ACC112 (cell line): ENCODE data around the gene RRAS2.
"Not testable (repeated sequence)": the region's sequence is repeated elsewhere in the genome, so short reads cannot be mapped to it uniquely, and the experiment has no call there.

Experiments
- H2AFZ ChIP-seq: fragments of 200-600 bp; sonication (generic); one replicate; pipeline ENCODE4 v1.6.0; 2017; ENCODE audit warnings: antibody characterized with exemption, low read length; ENCODE audit not compliant: unreplicated experiment
- H3K27ac ChIP-seq: fragments of 200-600 bp; sonication (generic); 2 replicates; pipeline ENCODE4 v1.5.1; 2014; ENCODE audit warnings: low read depth, mild to moderate bottlenecking, antibody characterized with exemption, low read length, moderate library complexity
- H3K27me3 ChIP-seq: fragments of 200-600 bp; sonication (generic); 2 replicates; pipeline ENCODE4 v1.6.1; 2014; ENCODE audit warnings: mild to moderate bottlenecking, antibody characterized with exemption, low read length, moderate library complexity, mixed read lengths; ENCODE audit not compliant: insufficient read depth
- H3K36me3 ChIP-seq: fragments of 200-600 bp; sonication (generic); 2 replicates; pipeline ENCODE4 v1.6.1; 2016; ENCODE audit warnings: mild to moderate bottlenecking, antibody characterized with exemption, low read length, moderate library complexity, mixed read lengths; ENCODE audit not compliant: insufficient read depth
- H3K4me1 ChIP-seq: fragments of 200-600 bp; sonication (generic); one replicate; pipeline ENCODE4 v1.6.1; 2016; ENCODE audit warnings: low read length, mixed read lengths; ENCODE audit not compliant: insufficient read depth, unreplicated experiment, control insufficient read depth
- H3K4me3 ChIP-seq: fragments of 200-600 bp; sonication (generic); 2 replicates; pipeline ENCODE4 v1.5.1; 2014; ENCODE audit warnings: mild to moderate bottlenecking, low read depth, low read length
- H3K79me2 ChIP-seq: fragments of 200-600 bp; sonication (generic); one replicate; pipeline ENCODE4 v1.6.0; 2016; ENCODE audit warnings: low read length; ENCODE audit not compliant: control insufficient read depth, unreplicated experiment, insufficient read depth

Gene RRAS2

GRCh38 chr11:14308114-14308896 is 50.7 kb downstream of the RRAS2 start:
- Histone ChIP-seq H3K79me2 (peaks cover 97% of the 10 kb centered on the region), H3K4me3 (no peak overlapping the region), H2AFZ (no peak overlapping the region), H3K27ac (no peak overlapping the region), H3K27me3 (no peaks in the 10 kb centered on the region), H3K36me3 (no peaks in the 10 kb centered on the region), H3K4me1 (peaks cover 47% of the 10 kb centered on the region)

GRCh38 chr11:14306481-14306880 is 52.5 kb downstream of the RRAS2 start:
- H2AFZ ChIP-seq = no peak overlapping the region
- H3K79me2 ChIP-seq = peaks cover 96% of the 10 kb centered on the region
- H3K27me3 ChIP-seq = no peaks in the 10 kb centered on the region
- H3K36me3 ChIP-seq = no peaks in the 10 kb centered on the region
- no peak overlapping the region for H3K4me3 ChIP-seq
- H3K27ac ChIP-seq = no peak overlapping the region
- H3K4me1 ChIP-seq = peaks cover 36% of the 10 kb centered on the region

- no peaks in the 10 kb centered on the region for H3K27me3 ChIP-seq
- H3K79me2 ChIP-seq = peaks cover 96% of the 10 kb centered on the region
- peaks cover 36% of the 10 kb centered on the region for H3K4me1 ChIP-seq
- no peaks in the 10 kb centered on the region for H3K36me3 ChIP-seq
- no peak overlapping the region for H3K4me3 ChIP-seq
- H2AFZ ChIP-seq = no peak overlapping the region
- H3K27ac ChIP-seq = no peak overlapping the region
Measured at GRCh38 chr11:14305649-14306048, 53.3 kb downstream of the RRAS2 start.

GRCh38 chr11:14304601-14305000 is 54.4 kb downstream of the RRAS2 start:
- no peaks in the 10 kb centered on the region for H3K27me3 ChIP-seq
- no peak overlapping the region for H3K4me3 ChIP-seq
- no peaks in the 10 kb centered on the region for H3K36me3 ChIP-seq
- no peak overlapping the region for H3K27ac ChIP-seq
- H2AFZ ChIP-seq = no peak overlapping the region
- H3K4me1 ChIP-seq = peaks cover 36% of the 10 kb centered on the region
- H3K79me2 ChIP-seq = peaks cover 96% of the 10 kb centered on the region

- H3K4me1 ChIP-seq = peaks cover 20% of the 10 kb centered on the region
- no peak overlapping the region for H2AFZ ChIP-seq
- H3K4me3 ChIP-seq = no peak overlapping the region
- no peaks in the 10 kb centered on the region for H3K36me3 ChIP-seq
- H3K27me3 ChIP-seq = no peaks in the 10 kb centered on the region
- H3K79me2 ChIP-seq = peaks cover 95% of the 10 kb centered on the region
- no peak overlapping the region; the same call in 1 of the 2 replicates for H3K27ac ChIP-seq
Measured at GRCh38 chr11:14300661-14301304, 58.2 kb downstream of the RRAS2 start.

GRCh38 chr11:14299921-14300320 is 59.1 kb downstream of the RRAS2 start:
- no peak overlapping the region for H3K27ac ChIP-seq
- H3K79me2 ChIP-seq = peaks cover 92% of the 10 kb centered on the region
- H3K27me3 ChIP-seq = no peaks in the 10 kb centered on the region
- H2AFZ ChIP-seq = no peak overlapping the region
- no peak overlapping the region for H3K4me3 ChIP-seq
- peaks cover 20% of the 10 kb centered on the region for H3K4me1 ChIP-seq
- 0 out of 2 replicates have a peak, but pooled peaks cover 5% of the 10 kb centered on the region for H3K36me3 ChIP-seq

- no peaks in the 10 kb centered on the region for H3K27me3 ChIP-seq
- H3K36me3 ChIP-seq = peaks cover 41% of the 10 kb centered on the region
- peaks cover 12% of the 10 kb centered on the region for H3K79me2 ChIP-seq
- no peak overlapping the region for H3K27ac ChIP-seq
- H3K4me3 ChIP-seq = no peak overlapping the region
- peaks cover 21% of the 10 kb centered on the region for H3K4me1 ChIP-seq
- H2AFZ ChIP-seq = no peak overlapping the region
Measured at GRCh38 chr11:14290422-14290821, 68.6 kb downstream of the RRAS2 start.

GRCh38 chr11:14288189-14288935 is 70.6 kb downstream of the RRAS2 start:
- Histone ChIP-seq H2AFZ (no peak overlapping the region), H3K4me1 (peaks cover 21% of the 10 kb centered on the region), H3K79me2 (peaks cover 3% of the 10 kb centered on the region), H3K4me3 (peak overlapping the region; percentile 51), H3K36me3 (peaks cover 29% of the 10 kb centered on the region), H3K27me3 (no peaks in the 10 kb centered on the region), H3K27ac (peak overlapping the region; percentile 85)

- H3K27me3 ChIP-seq, H3K4me1 ChIP-seq, H3K27ac ChIP-seq, H3K79me2 ChIP-seq, H3K4me3 ChIP-seq, H2AFZ ChIP-seq: not testable (repeated sequence)
- peaks cover 19% of the 10 kb centered on the region for H3K36me3 ChIP-seq
Measured at GRCh38 chr11:14278869-14279268, 80.1 kb downstream of the RRAS2 start.

GRCh38 chr11:14275076-14275475 is 83.9 kb downstream of the RRAS2 start:
- no peak overlapping the region for H3K27ac ChIP-seq
- H3K79me2 ChIP-seq = peaks cover 5% of the 10 kb centered on the region
- H3K4me1 ChIP-seq = peaks cover 3% of the 10 kb centered on the region
- H3K4me3 ChIP-seq = no peak overlapping the region
- no peak overlapping the region for H2AFZ ChIP-seq
- no peaks in the 10 kb centered on the region for H3K27me3 ChIP-seq
- H3K36me3 ChIP-seq = peaks cover 23% of the 10 kb centered on the region
